Measurements from ENCODE around the gene DDR1. TPM values are rescaled to one million over a fixed set of nuclear protein-coding genes. Genes with fewer than 3 reads are reported as not detected.

Gene DDR1
- total RNA-seq, 1 donor from 2014 or later: 102 TPM

GRCh38 chr6:30893001-30893591 is 8.8 kb downstream of the DDR1 start:
- TF ChIP-seq, protein P1, sequence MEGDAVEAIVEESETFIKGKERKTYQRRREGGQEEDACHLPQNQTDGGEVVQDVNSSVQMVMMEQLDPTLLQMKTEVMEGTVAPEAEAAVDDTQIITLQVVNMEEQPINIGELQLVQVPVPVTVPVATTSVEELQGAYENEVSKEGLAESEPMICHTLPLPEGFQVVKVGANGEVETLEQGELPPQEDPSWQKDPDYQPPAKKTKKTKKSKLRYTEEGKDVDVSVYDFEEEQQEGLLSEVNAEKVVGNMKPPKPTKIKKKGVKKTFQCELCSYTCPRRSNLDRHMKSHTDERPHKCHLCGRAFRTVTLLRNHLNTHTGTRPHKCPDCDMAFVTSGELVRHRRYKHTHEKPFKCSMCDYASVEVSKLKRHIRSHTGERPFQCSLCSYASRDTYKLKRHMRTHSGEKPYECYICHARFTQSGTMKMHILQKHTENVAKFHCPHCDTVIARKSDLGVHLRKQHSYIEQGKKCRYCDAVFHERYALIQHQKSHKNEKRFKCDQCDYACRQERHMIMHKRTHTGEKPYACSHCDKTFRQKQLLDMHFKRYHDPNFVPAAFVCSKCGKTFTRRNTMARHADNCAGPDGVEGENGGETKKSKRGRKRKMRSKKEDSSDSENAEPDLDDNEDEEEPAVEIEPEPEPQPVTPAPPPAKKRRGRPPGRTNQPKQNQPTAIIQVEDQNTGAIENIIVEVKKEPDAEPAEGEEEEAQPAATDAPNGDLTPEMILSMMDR (IDR thresholded peaks at IDR 0.05): no peak
- Histone ChIP-seq H3K27ac (no peak overlapping the region), H3K4me1 (no peaks in the 10 kb centered on the region), H3K4me3 (no peak overlapping the region), H3K36me3 (peaks cover 62% of the 10 kb centered on the region), H3K27me3 (no peaks in the 10 kb centered on the region), H3K9me3 (no peaks in the 10 kb centered on the region)
- DNase-seq (peak; percentile 63), ATAC-seq (no peak)
- intact Hi-C loops (cut with DNase I): loop anchor here (5.0 kb wide), 1 partner anchor 211 kb away; no protein-coding TSS in a partner anchor

DNA sequence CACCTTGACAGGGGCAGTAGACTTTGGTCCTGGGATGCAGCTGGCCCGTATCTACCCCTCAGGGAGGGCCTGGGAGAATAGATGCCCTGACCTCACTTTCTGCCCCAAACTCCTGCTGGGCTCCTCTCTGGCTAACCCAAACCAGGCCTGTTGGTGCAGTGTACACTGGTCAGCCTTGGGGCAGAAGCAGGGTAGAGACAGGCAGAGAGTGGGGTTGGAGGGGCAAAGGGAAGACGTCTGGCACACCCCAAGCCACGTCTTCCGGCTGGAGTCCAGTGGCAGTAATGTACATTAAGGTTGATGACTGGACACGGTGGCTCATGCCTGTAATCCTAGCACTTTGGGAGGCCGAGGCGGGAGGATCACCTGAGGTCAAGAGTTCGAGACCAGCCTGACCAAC is 9.3 kb downstream of the DDR1 start:
- DNase-seq (no peak), ATAC-seq (no peak)
- Histone ChIP-seq H3K27ac (no peak overlapping the region), H3K27me3 (no peaks in the 10 kb centered on the region), H3K36me3 (peaks cover 68% of the 10 kb centered on the region), H3K4me3 (no peak overlapping the region), H3K4me1 (no peaks in the 10 kb centered on the region), H3K9me3 (no peaks in the 10 kb centered on the region)
- intact Hi-C loops (cut with DNase I): loop anchor here (5.0 kb wide), 1 partner anchor 211 kb away; no protein-coding TSS in a partner anchor
- TF ChIP-seq, protein P1 (IDR thresholded peaks at IDR 0.05): no peak

DNA sequence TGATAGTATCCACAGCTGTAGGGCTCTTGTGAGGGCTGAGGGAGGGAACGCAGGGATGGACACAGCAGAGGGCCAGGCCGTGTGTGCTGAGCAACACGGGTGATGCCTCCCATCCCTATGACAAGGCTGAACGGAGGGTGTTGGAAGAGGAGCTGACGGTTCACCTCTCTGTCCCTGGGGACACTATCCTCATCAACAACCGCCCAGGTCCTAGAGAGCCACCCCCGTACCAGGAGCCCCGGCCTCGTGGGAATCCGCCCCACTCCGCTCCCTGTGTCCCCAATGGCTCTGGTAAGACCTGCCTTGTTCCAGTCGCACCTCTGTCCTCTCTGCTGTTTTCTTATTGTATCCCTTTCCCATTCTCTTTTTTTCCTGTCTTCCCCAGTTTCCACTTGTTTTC is 10.1 kb downstream of the DDR1 start:
- intact Hi-C loops (cut with DNase I): loop anchor here (5.0 kb wide), 1 partner anchor 212 kb away; no protein-coding TSS in a partner anchor
- H3K4me1 ChIP-seq: no peaks in the 10 kb centered on the region
- peaks cover 67% of the 10 kb centered on the region for H3K36me3 ChIP-seq
- H3K4me3 ChIP-seq: no peak overlapping the region
- no peak overlapping the region for H3K27ac ChIP-seq
- TF ChIP-seq, protein P1 (IDR thresholded peaks at IDR 0.05): no peak
- DNase-seq (no peak), ATAC-seq (no peak)
- no peaks in the 10 kb centered on the region for H3K27me3 ChIP-seq
- no peaks in the 10 kb centered on the region for H3K9me3 ChIP-seq

DNA sequence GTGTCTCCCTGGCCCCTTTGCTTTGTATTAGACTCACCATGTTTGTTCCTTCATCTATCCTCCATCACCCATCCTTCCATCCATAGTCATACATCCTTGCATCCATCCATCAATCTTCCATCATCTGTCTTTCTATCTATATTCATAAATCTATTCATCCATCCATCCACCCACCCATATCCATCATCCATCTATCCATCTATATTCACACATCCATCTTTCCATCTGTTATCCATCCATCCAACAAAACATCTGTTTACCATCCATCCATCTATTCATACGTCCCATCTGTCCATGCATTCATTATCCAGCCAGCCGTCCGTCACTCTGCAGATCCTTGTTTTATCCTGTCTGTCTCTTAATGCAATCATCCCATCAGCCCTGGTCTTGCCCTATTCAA is 10.6 kb downstream of the DDR1 start:
- Histone ChIP-seq H3K9me3 (no peaks in the 10 kb centered on the region), H3K27me3 (no peaks in the 10 kb centered on the region), H3K36me3 (peaks cover 65% of the 10 kb centered on the region), H3K4me3 (no peak overlapping the region), H3K27ac (no peak overlapping the region), H3K4me1 (no peaks in the 10 kb centered on the region)
- TF ChIP-seq, protein P1 (IDR thresholded peaks at IDR 0.05): no peak
- intact Hi-C loops (cut with DNase I): loop anchor here (5.0 kb wide), 1 partner anchor 213 kb away; no protein-coding TSS in a partner anchor
- DNase-seq (no peak), ATAC-seq (no peak)

DNA sequence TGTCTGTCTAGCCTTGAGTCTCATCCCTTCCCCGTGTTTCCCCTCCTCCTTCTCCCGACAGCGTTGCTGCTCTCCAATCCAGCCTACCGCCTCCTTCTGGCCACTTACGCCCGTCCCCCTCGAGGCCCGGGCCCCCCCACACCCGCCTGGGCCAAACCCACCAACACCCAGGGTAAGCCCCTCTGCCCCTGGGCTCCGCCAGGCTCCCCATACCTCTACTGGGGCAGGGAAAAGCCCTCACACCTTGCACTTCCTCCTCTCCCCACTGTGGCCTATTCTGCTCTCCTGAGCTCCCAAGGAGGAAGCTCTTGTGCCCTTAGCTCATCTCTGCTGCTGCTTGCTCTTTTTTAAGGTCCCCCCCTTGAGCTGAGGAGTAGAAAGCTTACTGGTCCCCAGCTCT is 11.0 kb downstream of the DDR1 start:
- no peaks in the 10 kb centered on the region for H3K27me3 ChIP-seq
- TF ChIP-seq, protein P1 (IDR thresholded peaks at IDR 0.05): no peak
- H3K36me3 ChIP-seq: peaks cover 65% of the 10 kb centered on the region
- H3K4me3 ChIP-seq: no peak overlapping the region
- no peak overlapping the region for H3K27ac ChIP-seq
- H3K9me3 ChIP-seq: no peaks in the 10 kb centered on the region
- DNase-seq (no peak), ATAC-seq (no peak)
- no peaks in the 10 kb centered on the region for H3K4me1 ChIP-seq
- intact Hi-C loops (cut with DNase I): no loop called here

Data from upper lobe of right lung (tissue), 1 donor.